Hair follicular keratinocyte (primary cell): ENCODE measurements around the gene KCNN2. TPM values are rescaled to one million over a fixed set of nuclear protein-coding genes. Genes with fewer than 3 reads are reported as not detected.

ENCODE experiments used
- total RNA-seq: library from RNA; depleted of rRNA; stranded (reverse); fragments of >200 nt; gene quantifications from 2 replicates; pipeline ENCODE4 v1.2.3, GENCODE V29; 2015

The KCNN2 gene
- total RNA-seq, result not detected in 2 replicates

DNA sequence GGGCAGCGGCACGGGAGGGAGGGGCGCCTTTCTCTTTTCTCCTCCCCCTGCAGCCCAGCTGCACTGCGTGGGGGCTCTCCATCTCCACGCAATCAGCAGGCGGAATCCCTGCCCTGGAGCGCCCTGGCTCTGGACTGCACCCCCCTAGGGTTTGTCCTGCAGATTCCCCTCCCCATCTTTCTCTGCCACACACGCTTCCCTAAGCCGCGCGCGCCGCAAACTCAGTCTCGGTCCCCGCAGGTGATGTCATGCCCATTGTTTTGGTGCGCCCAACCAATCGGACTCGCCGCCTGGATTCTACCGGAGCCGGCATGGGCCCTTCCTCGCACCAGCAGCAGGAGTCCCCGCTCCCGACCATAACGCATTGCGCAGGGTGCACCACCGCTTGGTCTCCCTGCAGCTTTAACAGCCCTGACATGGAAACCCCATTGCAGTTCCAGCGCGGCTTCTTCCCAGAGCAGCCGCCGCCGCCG is at the start of gene KCNN2:
TSS of gene KCNN2 (plus strand) at position 347 of the 473 bp plus-strand sequence. CDS start at position 417, 70 bp downstream.

